GM12878 (cell line): Measurements from ENCODE around the gene ATAD2B. TPM values are rescaled to one million over a fixed set of nuclear protein-coding genes. Genes with fewer than 3 reads are reported as not detected.

Experiments used
- ATAC-seq: fragments of 200-7000 bp; cut with Tn5 transposase; 3 replicates; pipeline ENCODE4 v1.9.1; 2020; ENCODE audit warnings: mild to moderate bottlenecking, moderate library complexity
- BruUV-seq: library from RNA; stranded (reverse); fragments of 400-500 nt; replicated peaks from 2 replicates; lab custom pipeline; 2021; lab: Mats Ljungman, UMichigan
- CTCF ChIA-PET: fragments of 300-600 bp; sonication (Branson Sonifier 250); formaldehyde crosslinking; extraction: SDS; loops from one replicate; lab custom pipeline; 2021; ENCODE audit warnings: inconsistent platforms; lab: Yijun Ruan, JAX
- POLR2A ChIA-PET: fragments of 350-600 bp; formaldehyde crosslinking; extraction: SDS; loops from one replicate; lab custom pipeline; 2021; ENCODE audit warnings: inconsistent platforms; lab: Charles Lee
- RAD21 ChIA-PET: fragments of 300-600 bp; sonication (Branson Sonifier 250); formaldehyde crosslinking; loops from one replicate; lab custom pipeline; 2023; ENCODE audit warnings: antibody characterized with exemption; ENCODE audit not compliant: unreplicated experiment; lab: Charles Lee
- SMC1A ChIA-PET: fragments of 300-600 bp; sonication (Branson Sonifier 250); formaldehyde crosslinking; loops from one replicate; lab custom pipeline; 2023; ENCODE audit not compliant: unreplicated experiment, uncharacterized antibody; lab: Charles Lee
- DNase-seq: peaks from one replicate; pipeline ENCODE4 v3.0.0-alpha.2; 2011; ENCODE audit warnings: low read depth, low spot score
- FAIRE-seq: peaks from 3 replicates; lab custom pipeline; 2011; peaks lifted over from hg19 to GRCh38; lab: Jason Lieb, UNC
- H2AFZ ChIP-seq: 2 replicates; pipeline ENCODE4 v1.6.0; 2011; ENCODE audit warnings: low read depth, low read length, control low read depth; ENCODE audit not compliant: control insufficient read depth
- H3K27ac ChIP-seq: 2 replicates; pipeline ENCODE4 v1.5.1; 2011; ENCODE audit warnings: control low read depth; ENCODE audit not compliant: control insufficient read depth, insufficient read depth
- H3K27me3 ChIP-seq, 2 experiments: replicated peaks in 1 of 2; 2 replicates each; pipeline versions ENCODE4 v1.6.0 to v1.6.1; 2011; ENCODE audit warnings: low read length in 1 of 2; ENCODE audit not compliant: control insufficient read depth in 2 of 2, insufficient read depth in 2 of 2
- H3K36me3 ChIP-seq, 2 experiments: 2 replicates each; pipeline ENCODE4 v1.5.1; 2011; ENCODE audit warnings: low read length in 1 of 2; ENCODE audit not compliant: control insufficient read depth in 2 of 2, insufficient read depth in 2 of 2
- H3K4me1 ChIP-seq: 2 replicates; pipeline ENCODE4 v1.6.1; 2011; ENCODE audit warnings: mild to moderate bottlenecking, low read length, moderate library complexity, mixed read lengths; ENCODE audit not compliant: control insufficient read depth, insufficient read depth
- H3K4me2 ChIP-seq: 2 replicates; pipeline ENCODE4 v1.6.0; 2011; ENCODE audit warnings: control low read depth; ENCODE audit not compliant: control insufficient read depth, insufficient read depth
- H3K4me3 ChIP-seq: fragments of 200-600 bp; sonication (generic); 2 replicates; pipeline ENCODE4 v1.5.1; 2016
- H3K79me2 ChIP-seq: 2 replicates; pipeline ENCODE4 v1.6.0; 2011; ENCODE audit warnings: low read length; ENCODE audit not compliant: control insufficient read depth, insufficient read depth
- H3K9ac ChIP-seq: 2 replicates; pipeline ENCODE4 v1.8.0; 2011; ENCODE audit warnings: low read length, control low read depth, mixed read lengths; ENCODE audit not compliant: control insufficient read depth, insufficient read depth
- H3K9me3 ChIP-seq: replicated peaks from 3 replicates; pipeline ENCODE4 v1.5.1; 2011; ENCODE audit warnings: mild to moderate bottlenecking, low read length; ENCODE audit not compliant: control insufficient read depth, insufficient read depth
- H4K20me1 ChIP-seq: 2 replicates; pipeline ENCODE4 v1.6.0; 2011; ENCODE audit not compliant: control insufficient read depth, insufficient read depth
- ASH2L ChIP-seq: fragments of 300-600, 200-600 bp; sonication (generic); IDR thresholded peaks from 2 replicates; pipeline ENCODE4 v1.6.1; 2017; ENCODE audit warnings: low read depth, mild to moderate bottlenecking, borderline replicate concordance
- DPF2 ChIP-seq: fragments of 450-650 bp; IDR thresholded peaks from 2 replicates; pipeline ENCODE4 v1.6.1; 2017; ENCODE audit warnings: mild to moderate bottlenecking
- JUNB ChIP-seq: IDR thresholded peaks from 2 replicates; pipeline ENCODE4 v1.6.1; 2016; ENCODE audit warnings: antibody characterized with exemption, mild to moderate bottlenecking
- NFYB ChIP-seq: IDR thresholded peaks from 2 replicates; pipeline ENCODE4 v1.6.1; 2011; ENCODE audit warnings: low read depth, mild to moderate bottlenecking, low read length, improper control_type of control experiment, moderate library complexity; ENCODE audit not compliant: insufficient read depth
- WGBS: methylation state at CpG from one replicate; pipeline ENCODE4 v1.1.6; 2016; ENCODE audit warnings: low lambda C conversion rate; ENCODE audit not compliant: insufficient replicate concordance, insufficient coverage; ENCODE audit errors: missing lambda C conversion rate; 5-methylcytosine and 5-hydroxymethylcytosine counted together
- in situ Hi-C: fragments of 300-500 bp; cut with MboI; formaldehyde crosslinking; loops from 9 replicates; pipeline ENCODE4 v1.14.3; 2018; ENCODE audit warnings: mixed read lengths
- intact Hi-C: fragments of 100-400 bp; cut with micrococcal nuclease; formaldehyde crosslinking; loops from one replicate; pipeline ENCODE4 v1.14.2; 2022; ENCODE audit not compliant: unreplicated experiment
- polyA plus RNA-seq, 11 experiments: library from polyadenylated mRNA; depleted of rRNA in 4 of 11; unstranded in 6 of 11; stranded (reverse) in 5 of 11; fragments of >200 nt; fragmentation: Nextera tagmentation in 4 of 11; fragmentation: Illumina TruSeq in 1 of 11; extraction: Ambion mirVana in 4 of 11; extraction: Trizol in 1 of 11; gene quantifications; 1 replicate in 1 of 11; 2 replicates in 10 of 11; pipeline versions ENCODE4 v1.2.1 to v1.2.3, GENCODE V29; 2011 to 2016; ENCODE audit warnings: inconsistent platforms in 2 of 11, missing spikeins in 2 of 11, low read depth in 1 of 11
- total RNA-seq, 4 experiments: library from RNA; depleted of rRNA in 3 of 4; stranded (reverse); fragments of >200 nt in 3 of 4; fragmentation: Illumina TruSeq in 1 of 4; extraction: Trizol in 1 of 4; gene quantifications; 2 replicates each; pipeline versions ENCODE4 v1.2.1 to v1.2.3, GENCODE V29; 2013 to 2021

ATAD2B gene
- total and polyA plus RNA-seq, 10 of the 15 experiments (the other 5 are each of a cell fraction or from before 2014, with no cell fraction given) = 3.6 to 29.9 (median 16.8) TPM

DNA sequence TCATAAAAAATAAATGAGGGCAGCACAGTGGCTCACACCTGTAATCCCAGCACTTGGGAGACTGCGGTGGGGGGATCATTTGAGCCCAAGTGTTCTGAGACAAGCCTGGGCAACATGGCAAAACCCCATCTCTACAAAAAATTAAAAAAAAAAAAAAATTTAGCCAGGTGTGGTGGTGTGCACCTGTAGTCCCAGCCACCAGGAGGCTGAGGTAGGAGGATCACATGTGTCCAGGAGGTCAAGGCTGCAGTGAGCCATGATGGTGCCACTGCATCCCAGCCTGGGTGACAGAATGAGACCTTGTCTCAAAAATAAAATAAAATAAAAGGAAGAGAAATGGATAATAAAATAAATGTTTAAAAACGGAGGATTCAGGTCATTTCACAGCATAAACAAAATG, 113.5 kb downstream of the ATAD2B start (continued):
- TF ChIP-seq NFYB = no peak

DNA sequence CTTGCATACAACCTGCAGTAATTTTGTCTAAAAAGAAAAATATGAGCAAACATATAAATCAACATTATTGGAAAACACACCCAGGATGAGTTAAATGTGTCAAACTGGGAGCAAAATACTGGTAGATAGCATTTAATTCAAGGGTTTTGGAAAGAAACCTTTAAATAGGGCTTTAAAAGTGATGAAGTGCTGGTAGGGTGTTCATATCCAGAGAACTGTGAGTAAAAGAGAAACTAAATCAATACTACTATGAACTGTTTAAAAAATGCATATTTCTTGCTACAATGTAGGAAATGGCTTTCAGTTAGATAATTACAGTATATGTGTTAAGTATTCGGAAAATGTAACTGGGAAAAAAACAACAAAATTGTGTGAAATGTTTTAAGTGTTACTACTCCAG, 117.8 kb downstream of the ATAD2B start:
- POLR2A ChIA-PET = no interaction called here
- CTCF ChIA-PET = no interaction called here
- DNase-seq (no peak), FAIRE-seq (no peak), ATAC-seq (peak; percentile 44; the same call in 2 of the 3 replicates)
- TF ChIP-seq JUNB (peak; percentile 90), ASH2L (no peak)
- in situ Hi-C loops = no loop called here
- peaks cover 6% of the 10 kb centered on the region; the same call in 1 of the 2 replicates for H3K4me1 ChIP-seq
- H4K20me1 ChIP-seq = no peaks in the 10 kb centered on the region
- H3K27me3 ChIP-seq = no peaks in the 10 kb centered on the region
- SMC1A ChIA-PET = no interaction called here
- H3K4me3 ChIP-seq = no peak overlapping the region
- no peak overlapping the region for H3K27ac ChIP-seq
- BruUV-seq = no TSS peak
- H3K9ac ChIP-seq = no peak overlapping the region
- RAD21 ChIA-PET = no interaction called here
- H3K9me3 ChIP-seq = no peaks in the 10 kb centered on the region
- 3% methylated on average over 1 of the region's 1 CpG for WGBS
- no peaks in the 10 kb centered on the region for H3K79me2 ChIP-seq
- no peak overlapping the region for H3K4me2 ChIP-seq
- H3K36me3 ChIP-seq = no peaks in the 10 kb centered on the region; a peak in 2 of 4 replicates
- intact Hi-C loops = no loop called here
- H2AFZ ChIP-seq = no peak overlapping the region

DNA sequence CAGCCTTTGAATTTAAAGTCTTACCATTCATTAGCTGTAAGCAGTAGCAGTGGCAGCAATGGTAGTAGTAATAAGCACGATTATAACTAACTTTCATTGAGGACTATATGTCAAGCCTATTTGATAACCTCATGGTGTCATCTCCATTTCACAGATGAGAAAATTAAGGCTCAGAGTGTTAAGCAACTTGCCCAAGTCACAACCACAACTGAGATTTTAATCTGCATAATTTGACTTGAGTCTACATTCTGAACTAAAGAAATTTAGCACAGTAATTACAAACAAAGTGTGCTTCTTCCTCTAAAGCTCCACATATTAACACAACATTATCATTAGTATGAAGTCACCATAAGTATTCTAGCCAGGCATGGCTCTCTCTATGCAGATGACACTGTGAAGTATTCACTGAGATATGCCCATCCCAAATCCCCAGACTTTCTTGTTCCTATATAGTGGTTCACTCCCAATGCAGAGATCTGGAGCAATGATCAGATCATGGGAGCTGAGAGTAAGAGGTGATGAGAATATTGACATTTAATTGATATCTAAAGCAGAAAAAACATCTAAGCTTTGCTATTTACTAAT, 120.2 kb downstream of the ATAD2B start:
- no peak for ATAC-seq
- no peaks in the 10 kb centered on the region for H4K20me1 ChIP-seq
- no peaks in the 10 kb centered on the region for H3K79me2 ChIP-seq
- no TSS peak for BruUV-seq
- DNase-seq = no peak
- no peak overlapping the region for H3K9ac ChIP-seq
- CTCF ChIA-PET = interaction anchor here (1.4 to 2.3 kb wide), 3 partner anchors 17 to 277 kb away, joined by 3 to 12 read pairs (median 6); partner anchors contain the start of gene TP53I3
- H3K9me3 ChIP-seq = no peaks in the 10 kb centered on the region
- intact Hi-C loops = no loop called here
- H3K4me1 ChIP-seq = peaks cover 6% of the 10 kb centered on the region; the same call in 1 of the 2 replicates
- H3K4me2 ChIP-seq = no peak overlapping the region
- no peak overlapping the region for H2AFZ ChIP-seq
- H3K27me3 ChIP-seq = no peaks in the 10 kb centered on the region
- RAD21 ChIA-PET = no interaction called here
- no peak for TF ChIP-seq DPF2
- TF ChIP-seq, all 136 proteins: peak for 0
- WGBS = 95% methylated on average over 1 of the region's 1 CpG
- no peak overlapping the region for H3K4me3 ChIP-seq
- H3K27ac ChIP-seq = no peak overlapping the region
- in situ Hi-C loops = no loop called here
- H3K36me3 ChIP-seq = no peaks in the 10 kb centered on the region; a peak in 2 of 4 replicates
- FAIRE-seq = no peak
- ChIA-PET POLR2A (no interaction called here), SMC1A (interaction anchor here (0.6 to 1.5 kb wide), 4 partner anchors 10 to 19 kb away, joined by 3 to 5 read pairs (median 4); no protein-coding TSS in a partner anchor)
